VCaP (cell line): ENCODE measurements around the gene DPH2.

Source experiments
- H3K27ac ChIP-seq: fragments of 450-650 bp; 2 replicates; pipeline ENCODE4 v1.5.1; 2017
- CTCF ChIP-seq: fragments of 450-650 bp; conservative IDR thresholded peaks from 2 replicates; pipeline ENCODE4 v1.5.1; 2017; ENCODE audit warnings: mild to moderate bottlenecking, moderate library complexity

Gene DPH2

GRCh38 chr1:43969746-43970466, at the start of gene DPH2:
Gene DPH2 (plus strand): TSS chr1:43970010. CDS start chr1:43970176, 166 bp downstream.
- peak within 1 kb of the TSS; percentile 62; the same call in 1 of the 2 replicates for H3K27ac ChIP-seq
- no peak for TF ChIP-seq CTCF

- no peak overlapping the region for H3K27ac ChIP-seq
- no peak for TF ChIP-seq CTCF
Observed at GRCh38 chr1:43921022-43921421, 48.8 kb upstream of the DPH2 start.

- no peak for TF ChIP-seq CTCF
- no peak overlapping the region for H3K27ac ChIP-seq
Observed at GRCh38 chr1:43924516-43924915, 45.3 kb upstream of the DPH2 start.

- no peak for TF ChIP-seq CTCF
- no peak overlapping the region for H3K27ac ChIP-seq
Observed at GRCh38 chr1:43925846-43926245, 44.0 kb upstream of the DPH2 start.

- H3K27ac ChIP-seq, result no peak overlapping the region
- peak; percentile 69 for TF ChIP-seq CTCF
Observed at GRCh38 chr1:43930168-43930948, 39.5 kb upstream of the DPH2 start.

- TF ChIP-seq CTCF, result no peak
- H3K27ac ChIP-seq, result no peak overlapping the region
Observed at GRCh38 chr1:43930949-43931275, 38.9 kb upstream of the DPH2 start.

- H3K27ac ChIP-seq, result no peak overlapping the region
- TF ChIP-seq CTCF, result no peak
Observed at GRCh38 chr1:43931711-43932660, 37.8 kb upstream of the DPH2 start.
